Fibroblast of skin of right biceps (primary cell): ENCODE data around the gene SERPINI2.
A peak's percentile ranks its signal among the peaks of the same experiment; 100 is the strongest.
"Not testable (repeated sequence)": the region's sequence is repeated elsewhere in the genome, so short reads cannot be mapped to it uniquely, and the experiment has no call there.

Experiments
- DNase-seq: peaks from one replicate; pipeline ENCODE4 v3.0.0-alpha.2; 2013

The SERPINI2 gene

DNA sequence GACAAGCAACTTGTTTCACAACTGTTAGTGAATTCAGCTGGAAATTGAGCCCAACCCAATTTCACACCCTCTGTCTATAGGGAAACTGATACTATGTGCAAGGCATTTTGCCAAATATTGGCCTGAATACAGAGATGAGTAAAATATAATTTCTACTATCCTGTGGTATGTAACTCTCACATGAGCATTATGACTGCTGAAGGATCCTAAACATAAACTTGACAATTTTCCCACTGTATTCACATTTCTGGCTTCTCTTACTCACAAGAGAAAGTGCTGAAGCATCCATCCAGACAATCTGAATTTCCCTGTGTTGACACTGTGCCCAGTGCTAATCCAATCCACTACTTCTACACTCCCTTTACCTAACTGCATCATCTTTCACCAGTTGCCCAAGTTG, 28.4 kb downstream of the SERPINI2 start:
- DNase-seq, result no peak

DNA sequence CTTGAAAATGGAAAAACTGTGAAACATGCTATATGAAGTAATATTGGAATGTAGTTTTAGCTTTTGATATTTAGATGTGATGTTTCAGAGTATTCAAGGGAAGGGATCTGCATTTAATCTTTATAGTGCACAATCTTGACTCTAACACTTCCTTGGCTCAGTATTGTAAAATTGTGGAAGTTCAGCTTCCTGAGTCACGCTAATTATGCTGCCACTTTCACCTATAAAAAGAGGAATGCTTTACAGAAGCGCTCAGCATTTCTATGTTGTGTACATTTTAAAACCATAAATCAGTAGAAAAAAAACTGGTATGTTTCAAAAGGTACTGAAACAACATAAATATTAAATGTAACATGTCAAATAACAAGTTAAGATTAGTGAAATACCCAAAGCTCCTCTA, 32.6 kb downstream of the SERPINI2 start:
- no peak for DNase-seq

DNA sequence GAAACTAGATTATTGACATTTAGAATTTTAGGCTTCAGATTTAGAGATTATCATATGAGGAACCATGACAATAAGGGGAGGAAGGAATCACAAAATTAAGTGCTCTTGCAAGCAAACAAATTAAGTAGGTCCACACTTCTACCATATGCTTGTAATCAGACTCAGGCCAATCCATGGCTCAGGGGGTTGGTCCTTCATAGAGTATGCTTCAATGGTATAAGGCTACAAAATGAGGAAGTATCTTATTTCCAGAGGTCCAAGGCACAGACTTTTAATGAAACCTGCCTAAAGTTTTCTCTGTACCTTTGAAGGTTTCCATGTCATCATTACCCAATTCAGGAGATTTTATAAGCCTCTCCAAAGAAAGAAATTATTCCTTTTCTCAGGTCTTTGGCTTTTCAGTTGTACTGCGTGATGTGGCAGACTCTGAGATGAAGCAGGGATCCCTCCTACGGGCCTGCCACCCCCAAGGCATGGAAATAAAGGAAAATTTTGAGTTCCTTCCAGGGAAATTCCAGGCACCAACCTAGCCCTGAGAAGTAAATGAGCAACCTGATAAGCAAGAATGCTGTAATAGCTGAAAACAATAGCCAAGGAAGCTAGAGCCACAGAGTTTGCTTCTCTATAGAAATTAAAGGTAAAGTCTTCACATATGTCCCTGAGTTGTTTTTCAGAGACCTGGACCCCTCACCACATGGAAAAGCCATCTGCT, 36.3 kb downstream of the SERPINI2 start:
- no peak for DNase-seq

DNA sequence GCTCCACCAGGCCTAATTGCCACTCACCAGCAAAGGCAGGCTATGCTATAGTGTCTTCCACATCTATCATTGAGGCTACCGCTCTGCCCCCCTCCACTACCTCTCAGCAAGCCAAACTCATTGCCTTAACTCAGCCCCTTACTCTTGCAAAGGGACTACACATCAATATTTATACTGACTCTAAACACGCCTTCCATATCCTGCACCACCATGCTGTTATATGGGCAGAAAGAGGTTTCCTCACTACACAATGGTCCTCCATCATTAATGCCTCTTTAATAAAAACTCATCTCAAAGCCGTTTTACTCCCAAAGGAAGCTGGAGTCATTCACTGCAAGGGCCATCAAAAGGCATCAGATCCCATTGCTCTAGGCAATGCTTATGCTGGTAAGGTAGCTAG, 46.9 kb downstream of the SERPINI2 start:
- DNase-seq, result not testable (repeated sequence)

DNA sequence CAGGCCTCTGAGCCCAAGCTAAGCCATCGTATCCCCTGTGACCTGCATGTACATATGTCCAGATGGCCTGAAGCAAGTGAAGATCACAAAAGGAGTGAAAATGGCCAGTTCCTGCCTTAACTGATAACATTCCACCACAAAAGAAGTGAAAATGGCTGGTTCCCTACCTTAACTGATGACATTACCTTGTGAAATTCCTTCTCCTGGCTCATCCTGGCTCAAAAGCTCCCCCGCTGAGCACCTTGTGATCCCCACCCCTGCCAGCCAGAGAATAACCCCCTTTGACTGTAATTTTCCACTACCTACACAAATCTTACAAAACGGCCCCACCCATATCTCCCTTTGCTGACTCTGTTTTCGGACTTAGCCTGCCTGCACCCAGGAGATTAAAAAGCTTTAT, 51.4 kb downstream of the SERPINI2 start:
- DNase-seq, result not testable (repeated sequence)

DNA sequence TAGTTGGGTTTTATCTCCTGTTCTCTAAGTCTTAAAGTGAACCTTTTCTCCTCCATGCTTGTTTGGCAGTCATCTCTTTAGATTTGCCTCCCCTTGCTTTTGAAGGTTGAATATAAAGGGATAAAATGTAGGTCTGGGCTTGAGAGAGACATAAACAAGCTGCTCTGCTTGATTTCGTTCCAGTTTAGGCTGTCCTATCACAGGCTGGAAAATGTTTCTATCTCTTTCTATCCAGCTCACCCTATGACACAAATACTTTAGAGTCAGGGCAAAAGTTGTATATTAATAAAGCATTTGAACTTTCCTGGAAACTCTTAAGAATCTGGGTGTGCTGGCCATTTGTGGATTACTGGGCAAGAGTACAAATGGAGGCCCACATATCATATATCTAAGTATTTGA, 64.2 kb downstream of the SERPINI2 start:
- DNase-seq, result no peak

DNA sequence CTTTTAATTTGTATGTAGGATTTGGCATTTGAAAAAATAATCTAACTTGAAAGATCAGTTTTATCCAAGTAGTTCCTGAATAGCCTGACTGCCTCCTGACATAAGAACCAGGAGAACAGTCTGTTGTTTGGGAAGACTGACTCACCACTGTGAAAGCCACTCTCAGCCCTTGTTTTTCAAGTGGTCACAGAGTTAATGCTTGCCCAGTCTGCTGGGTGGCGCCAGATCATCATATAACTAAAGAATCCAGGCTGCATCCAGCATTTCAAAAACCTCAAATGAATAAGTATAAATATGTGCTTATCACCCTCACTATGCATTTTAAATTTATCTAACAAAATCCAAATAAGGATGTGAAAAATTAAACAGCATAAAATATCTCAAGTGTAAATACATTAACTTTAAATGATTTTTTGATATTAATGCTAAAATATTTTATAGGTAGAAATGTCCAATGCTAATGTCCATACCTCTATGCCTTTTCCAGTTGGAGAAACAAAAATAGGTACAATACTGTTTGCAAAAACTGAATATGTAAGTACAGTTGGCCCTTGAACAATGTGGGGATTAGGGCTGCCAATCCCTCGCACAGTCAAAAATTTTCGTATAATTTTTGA, 66.9 kb downstream of the SERPINI2 start:
- DNase-seq, result peak; percentile 46

DNA sequence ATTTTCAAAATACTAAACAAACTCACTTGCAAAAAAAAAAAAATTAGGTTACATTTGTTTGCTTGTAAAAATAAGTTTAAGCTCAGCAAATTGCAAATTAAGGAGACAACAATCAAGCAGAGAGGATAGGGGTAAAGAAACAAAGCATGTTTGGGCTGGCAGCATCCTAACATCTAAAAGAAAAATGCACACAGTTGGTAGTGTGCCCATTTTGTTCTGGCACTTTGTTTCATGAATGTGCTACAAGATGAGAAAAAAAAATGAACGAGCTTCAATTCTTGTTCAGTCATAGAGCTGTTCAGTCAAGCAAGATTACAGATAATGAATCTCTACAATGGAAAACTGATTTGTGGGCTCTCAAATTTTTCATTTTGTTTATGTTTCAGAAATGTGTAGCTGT, 76.0 kb downstream of the SERPINI2 start:
- no peak for DNase-seq

DNA sequence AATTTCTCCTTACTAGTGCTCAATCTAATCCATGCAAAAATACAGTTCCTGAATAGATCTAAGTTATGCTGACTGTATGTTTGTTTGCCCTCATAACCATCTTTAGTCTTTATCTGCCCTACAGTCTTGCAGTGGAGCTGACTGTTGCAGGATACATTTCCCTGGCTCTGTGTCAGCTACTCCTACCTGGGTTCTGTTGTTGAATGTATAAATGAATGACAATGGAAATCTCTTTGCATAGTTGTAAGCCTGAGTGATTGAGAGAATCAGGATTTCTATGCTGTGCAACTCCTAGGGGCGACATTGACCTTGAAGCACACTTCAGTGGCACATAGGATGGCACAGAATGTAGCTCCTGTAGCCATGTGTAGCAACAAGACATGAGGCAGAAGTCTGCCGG, 77.8 kb downstream of the SERPINI2 start:
- DNase-seq, result no peak

DNA sequence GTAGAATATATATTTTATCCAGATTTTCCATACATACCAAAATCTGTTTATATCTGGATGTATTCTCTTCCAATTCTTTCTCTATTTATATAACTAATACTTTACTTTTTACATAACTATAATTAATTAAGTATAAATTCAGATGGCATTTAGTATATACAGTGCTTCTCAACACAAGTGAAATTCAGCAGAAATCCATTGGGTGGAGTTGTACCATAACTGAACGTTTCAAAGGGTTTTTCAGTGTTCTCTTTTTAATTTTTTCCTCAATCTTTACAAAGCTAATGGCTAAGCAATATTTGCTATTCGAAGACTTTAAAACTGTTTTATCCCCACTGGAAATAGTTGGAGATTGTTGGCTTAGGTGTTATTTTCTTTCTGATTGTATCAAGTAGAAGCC, 79.8 kb downstream of the SERPINI2 start:
- DNase-seq, result no peak
